ENCODE results near the gene ADAMTSL5.

The ADAMTSL5 gene

DNA sequence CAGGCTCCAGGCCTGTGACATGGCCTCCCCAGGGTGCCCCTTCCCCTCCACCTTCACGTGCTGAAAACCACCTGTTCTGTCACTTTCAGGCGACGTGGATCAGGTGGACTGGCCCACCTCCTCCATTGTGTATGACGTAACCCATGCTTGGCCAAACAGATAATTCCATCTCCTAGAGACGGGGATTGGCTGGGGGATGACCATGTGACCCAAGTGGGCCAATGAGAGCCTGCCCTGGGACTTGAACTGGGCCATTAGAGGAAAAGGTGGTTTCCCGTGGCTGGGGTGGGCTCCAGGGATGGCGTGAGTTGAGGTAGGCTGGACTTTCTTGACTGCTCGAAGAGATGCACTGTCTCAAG lies 3.6 kb upstream of the ADAMTSL5 start:
- no peak overlapping the region for H3K27ac ChIP-seq
- TF ChIP-seq, protein P1, sequence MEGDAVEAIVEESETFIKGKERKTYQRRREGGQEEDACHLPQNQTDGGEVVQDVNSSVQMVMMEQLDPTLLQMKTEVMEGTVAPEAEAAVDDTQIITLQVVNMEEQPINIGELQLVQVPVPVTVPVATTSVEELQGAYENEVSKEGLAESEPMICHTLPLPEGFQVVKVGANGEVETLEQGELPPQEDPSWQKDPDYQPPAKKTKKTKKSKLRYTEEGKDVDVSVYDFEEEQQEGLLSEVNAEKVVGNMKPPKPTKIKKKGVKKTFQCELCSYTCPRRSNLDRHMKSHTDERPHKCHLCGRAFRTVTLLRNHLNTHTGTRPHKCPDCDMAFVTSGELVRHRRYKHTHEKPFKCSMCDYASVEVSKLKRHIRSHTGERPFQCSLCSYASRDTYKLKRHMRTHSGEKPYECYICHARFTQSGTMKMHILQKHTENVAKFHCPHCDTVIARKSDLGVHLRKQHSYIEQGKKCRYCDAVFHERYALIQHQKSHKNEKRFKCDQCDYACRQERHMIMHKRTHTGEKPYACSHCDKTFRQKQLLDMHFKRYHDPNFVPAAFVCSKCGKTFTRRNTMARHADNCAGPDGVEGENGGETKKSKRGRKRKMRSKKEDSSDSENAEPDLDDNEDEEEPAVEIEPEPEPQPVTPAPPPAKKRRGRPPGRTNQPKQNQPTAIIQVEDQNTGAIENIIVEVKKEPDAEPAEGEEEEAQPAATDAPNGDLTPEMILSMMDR (conservative IDR thresholded peaks at IDR 0.05) = no peak
- no peak for TF ChIP-seq ZFX (IDR thresholded peaks at IDR 0.05)

DNA sequence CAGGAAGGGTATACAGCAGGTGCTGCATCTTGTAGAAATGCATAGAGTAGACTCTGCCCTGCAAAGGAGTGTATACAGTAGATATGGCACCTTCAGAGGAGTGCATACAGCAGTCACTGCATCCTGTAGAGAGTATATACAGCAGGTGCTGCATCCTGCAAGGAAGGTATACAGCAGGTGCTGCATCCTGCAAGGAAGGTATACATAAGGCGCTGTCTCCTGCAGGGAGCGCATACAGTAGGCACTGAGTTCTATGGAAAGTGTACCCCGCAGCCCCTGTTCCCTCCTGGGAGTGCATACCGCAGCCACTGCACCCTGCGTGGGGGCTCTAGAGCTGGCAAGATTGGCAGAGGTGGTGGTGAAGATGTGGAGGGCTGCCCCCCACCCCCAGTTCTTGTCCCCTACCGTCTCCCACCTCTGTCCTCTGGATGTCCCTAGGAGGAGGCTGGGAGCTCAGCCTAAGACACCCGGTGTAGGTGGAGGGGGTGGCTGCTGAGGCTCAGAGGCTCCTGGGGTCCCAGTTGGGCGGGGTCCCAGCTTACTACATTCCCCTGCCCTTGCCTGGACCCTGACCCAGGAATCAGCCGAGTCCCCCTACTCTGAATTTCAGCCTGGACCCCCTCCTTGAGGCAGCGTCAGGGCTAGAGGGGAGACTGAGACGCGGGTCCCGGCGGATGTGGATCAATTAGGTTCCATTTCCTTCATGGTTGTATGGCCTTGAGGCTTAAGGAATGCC lies 2.3 kb upstream of the ADAMTSL5 start:
- TF ChIP-seq, protein P1 (conservative IDR thresholded peaks at IDR 0.05) = no peak
- no peak for TF ChIP-seq ZFX (IDR thresholded peaks at IDR 0.05)
- H3K27ac ChIP-seq = no peak overlapping the region

DNA sequence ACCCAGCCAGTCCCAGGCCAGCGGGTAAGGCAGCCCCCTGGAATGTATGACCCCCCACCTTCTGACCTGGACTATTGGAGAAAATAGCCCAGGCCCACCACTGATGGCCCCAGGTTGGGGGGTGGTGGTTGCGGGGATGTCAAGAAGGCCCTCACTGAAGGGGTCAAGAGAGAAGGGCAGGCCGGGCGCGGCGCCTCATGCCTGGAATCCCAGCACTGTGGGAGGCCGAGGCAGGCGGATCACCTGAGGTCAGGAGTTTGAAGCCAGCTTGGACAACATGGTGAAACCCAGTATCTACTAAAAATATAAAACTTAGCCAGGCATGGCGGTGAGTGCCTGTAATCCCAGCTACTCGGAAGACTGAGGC lies 1.5 kb upstream of the ADAMTSL5 start:
- TF ChIP-seq, protein P1 (conservative IDR thresholded peaks at IDR 0.05) = no peak
- TF ChIP-seq ZFX (IDR thresholded peaks at IDR 0.05) = no peak
- no peak overlapping the region for H3K27ac ChIP-seq

DNA sequence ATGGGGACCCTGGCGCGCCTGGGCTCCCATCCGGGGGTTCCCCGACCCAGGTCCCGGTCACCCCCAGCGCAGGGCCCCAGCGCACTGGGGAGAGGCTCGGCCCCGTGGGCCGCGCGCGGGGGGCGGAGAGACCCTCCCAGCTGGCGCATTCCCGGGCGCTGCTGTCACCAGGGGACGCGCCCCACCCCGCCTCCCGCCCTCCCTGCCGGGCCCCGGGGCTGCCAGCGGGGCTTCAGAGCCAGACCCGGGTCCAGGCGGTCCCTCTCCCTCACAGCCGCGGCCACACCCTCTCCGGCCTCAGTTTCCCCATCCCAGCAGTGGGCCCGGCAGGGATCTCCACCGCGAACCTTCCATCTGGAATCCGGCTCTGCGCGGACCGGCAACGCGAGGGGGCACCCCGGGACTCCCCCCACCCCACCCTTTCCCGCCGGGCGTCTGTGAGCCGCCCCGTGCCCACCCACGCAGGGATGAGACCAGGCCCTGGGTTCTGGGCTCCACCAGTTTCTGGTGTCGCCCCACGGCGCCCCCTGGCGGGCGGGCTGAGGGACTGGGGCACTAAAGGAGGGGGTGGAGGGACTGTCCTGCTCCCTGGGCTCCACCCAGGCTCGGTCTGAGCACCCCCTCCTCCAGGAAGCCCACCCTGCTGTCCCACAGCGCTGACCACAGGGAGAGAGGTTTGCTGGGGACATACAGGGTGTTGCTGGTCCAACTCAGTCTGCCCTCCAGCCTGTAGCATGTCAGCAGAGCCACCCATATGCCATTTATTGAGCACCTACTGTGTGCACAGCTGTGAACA lies 878 bp upstream of the ADAMTSL5 start:
- no peak for TF ChIP-seq ZFX (IDR thresholded peaks at IDR 0.05)
- TF ChIP-seq, protein P1 (conservative IDR thresholded peaks at IDR 0.05) = peak; percentile 76

DNA sequence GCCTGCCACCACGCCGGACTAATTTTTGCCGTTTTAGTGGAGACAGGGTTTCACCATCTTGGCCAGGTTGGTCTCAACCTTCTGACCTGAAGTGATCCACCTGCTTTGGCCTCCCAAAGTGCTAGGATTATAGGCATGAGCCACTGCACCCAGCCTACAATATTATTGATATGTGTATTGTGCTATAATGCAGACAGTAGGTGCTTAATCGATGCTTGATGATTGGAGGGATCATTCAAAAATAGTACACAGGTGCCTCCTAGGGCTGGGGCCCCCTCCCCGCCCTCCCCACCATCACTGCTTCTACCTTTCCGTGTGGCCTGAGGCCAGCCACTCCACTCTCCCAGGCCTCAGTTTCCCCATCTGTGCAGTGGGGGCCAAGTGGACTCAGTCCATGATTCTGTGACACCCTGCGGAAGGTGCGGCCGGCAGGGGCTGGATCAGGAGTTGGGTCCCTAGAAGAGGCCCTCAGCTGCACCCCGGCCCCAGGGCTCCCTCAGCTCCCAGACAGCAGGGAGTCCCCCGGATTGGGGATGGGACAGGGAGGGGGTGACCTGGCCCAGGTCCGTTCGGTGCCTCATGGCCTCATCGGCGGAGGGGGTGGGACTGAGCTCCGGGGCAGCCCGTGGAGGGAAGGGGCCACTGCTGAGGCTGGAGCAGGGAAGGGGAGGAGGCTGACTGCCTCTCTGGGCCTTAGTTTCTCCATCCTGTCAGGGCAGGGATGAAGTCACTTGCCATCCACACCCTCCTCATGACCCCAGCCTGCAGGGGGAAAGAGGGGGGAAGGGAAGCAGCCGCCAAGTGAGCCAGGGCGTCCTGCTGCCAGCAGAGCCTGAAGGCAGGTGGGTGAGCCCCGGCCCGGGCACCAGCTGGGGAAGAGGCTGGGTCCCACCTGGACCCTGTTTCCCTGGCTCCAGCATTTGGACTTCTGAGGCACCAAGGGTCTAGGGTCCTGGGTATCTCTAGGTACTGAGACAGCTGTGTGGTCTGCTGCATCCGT lies 1.2 kb downstream of the ADAMTSL5 start:
- no peak for TF ChIP-seq ZFX (IDR thresholded peaks at IDR 0.05)
- TF ChIP-seq, protein P1 (conservative IDR thresholded peaks at IDR 0.05) = no peak
- H3K27ac ChIP-seq = no peak overlapping the region

More for the DNA sequence above, 878 bp upstream of the ADAMTSL5 start:
- no peak overlapping the region for H3K27ac ChIP-seq

DNA sequence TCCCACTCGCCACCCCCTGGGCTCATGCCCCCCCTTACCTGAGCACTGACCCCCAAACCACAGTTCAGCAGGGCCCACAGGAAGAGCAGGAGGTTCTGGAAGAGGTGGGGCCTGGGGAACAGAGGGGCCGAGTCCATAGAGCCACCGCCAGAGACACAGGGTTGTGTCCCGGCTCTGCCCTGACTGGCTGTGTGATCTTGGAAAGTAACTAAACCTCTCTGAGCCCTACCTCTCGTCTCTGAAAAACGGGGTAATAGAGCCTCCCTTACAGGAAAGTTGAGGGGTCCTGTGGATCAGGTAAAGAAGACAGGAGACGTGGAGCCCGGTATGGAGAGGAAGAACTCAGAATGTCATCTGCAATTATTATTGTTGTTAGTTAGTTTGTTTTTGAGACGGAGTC lies 2.0 kb downstream of the ADAMTSL5 start:
- no peak for TF ChIP-seq ZFX (IDR thresholded peaks at IDR 0.05)
- TF ChIP-seq, protein P1 (conservative IDR thresholded peaks at IDR 0.05) = no peak
- H3K27ac ChIP-seq = no peak overlapping the region
